Mesendoderm (in vitro differentiated cells): ENCODE measurements around the gene FARP2.
A peak's percentile ranks its signal among the peaks of the same experiment; 100 is the strongest.
"Not testable (repeated sequence)": the region's sequence is repeated elsewhere in the genome, so short reads cannot be mapped to it uniquely, and the experiment has no call there.

Experiments
- DNase-seq: peaks from one replicate; pipeline ENCODE4 v3.0.0; 2013
- H2AK5ac ChIP-seq: 2 replicates; pipeline ENCODE4 v1.6.1; 2013; ENCODE audit warnings: low read length, inconsistent platforms
- H2BK120ac ChIP-seq: 2 replicates; pipeline ENCODE4 v1.6.1; 2013; ENCODE audit warnings: low read depth, mild to moderate bottlenecking, low read length, moderate library complexity, mixed read lengths
- H2BK15ac ChIP-seq: replicated peaks from 2 replicates; pipeline ENCODE4 v1.6.1; 2013; ENCODE audit warnings: low read depth, mild to moderate bottlenecking, moderate library complexity
- H2BK5ac ChIP-seq: 2 replicates; pipeline ENCODE4 v1.6.1; 2013; ENCODE audit warnings: low read length, inconsistent platforms
- H3K18ac ChIP-seq: 2 replicates; pipeline ENCODE4 v1.6.1; 2013; ENCODE audit warnings: mild to moderate bottlenecking, low read length, mixed read lengths
- H3K23ac ChIP-seq: one replicate; pipeline ENCODE4 v1.6.1; 2013; ENCODE audit warnings: low read length
- H3K27ac ChIP-seq: 2 replicates; pipeline ENCODE4 v1.5.1; 2013; ENCODE audit warnings: low read depth, mild to moderate bottlenecking, inconsistent platforms, low read length, moderate library complexity
- H3K27me3 ChIP-seq: 2 replicates; pipeline ENCODE4 v1.6.1; 2013; ENCODE audit warnings: low read length, control low read depth, mild to moderate bottlenecking, inconsistent platforms; ENCODE audit not compliant: insufficient read depth, poor library complexity
- H3K36me3 ChIP-seq: 2 replicates; pipeline ENCODE4 v1.6.1; 2013; ENCODE audit warnings: low read length, inconsistent platforms; ENCODE audit not compliant: control insufficient read depth, insufficient read depth
- H3K4ac ChIP-seq: one replicate; pipeline ENCODE4 v1.6.1; 2013; ENCODE audit warnings: low read depth, mild to moderate bottlenecking, low read length, moderate library complexity
- H3K4me1 ChIP-seq: 2 replicates; pipeline ENCODE4 v1.6.1; 2013; ENCODE audit warnings: low read depth, low read length, inconsistent platforms; ENCODE audit not compliant: control insufficient read depth
- H3K4me2 ChIP-seq: 2 replicates; pipeline ENCODE4 v1.6.1; 2013; ENCODE audit warnings: low read length
- H3K4me3 ChIP-seq: 2 replicates; pipeline ENCODE4 v1.5.1; 2013; ENCODE audit warnings: mild to moderate bottlenecking, low read length
- H3K56ac ChIP-seq: one replicate; pipeline ENCODE4 v1.6.1; 2013; ENCODE audit warnings: low read length
- H3K79me1 ChIP-seq: 2 replicates; pipeline ENCODE4 v1.6.1; 2013; ENCODE audit warnings: low read length, inconsistent platforms
- H3K79me2 ChIP-seq: 2 replicates; pipeline ENCODE4 v1.6.1; 2013; ENCODE audit warnings: mild to moderate bottlenecking, low read length; ENCODE audit not compliant: control insufficient read depth, insufficient read depth
- H3K9ac ChIP-seq: 2 replicates; pipeline ENCODE4 v1.6.1; 2013; ENCODE audit warnings: low read length, inconsistent platforms
- H4K5ac ChIP-seq: one replicate; pipeline ENCODE4 v1.6.1; 2013; ENCODE audit warnings: low read length
- H4K8ac ChIP-seq: one replicate; pipeline ENCODE4 v1.6.1; 2013; ENCODE audit warnings: low read depth, mild to moderate bottlenecking, control low read depth, low read length, moderate library complexity
- WGBS: extraction: QIAGEN DNeasy Blood & Tissue Kit; methylation state at CpG from one replicate; pipeline ENCODE4 v1.1.7; 2013; ENCODE audit warnings: low lambda C conversion rate, missing lambda C conversion rate; ENCODE audit not compliant: insufficient coverage; ENCODE audit errors: extremely low coverage; 5-methylcytosine and 5-hydroxymethylcytosine counted together

FARP2 gene

GRCh38 chr2:241506317-241506716 is 150.2 kb downstream of the FARP2 start:
- not testable (repeated sequence) for DNase-seq, H4K5ac ChIP-seq, H2AK5ac ChIP-seq, H3K4me1 ChIP-seq, H2BK5ac ChIP-seq, H3K4me2 ChIP-seq, H2BK15ac ChIP-seq, H3K23ac ChIP-seq, H3K56ac ChIP-seq, H3K9ac ChIP-seq, H4K8ac ChIP-seq, H2BK120ac ChIP-seq, H3K36me3 ChIP-seq, H3K18ac ChIP-seq, H3K27me3 ChIP-seq, H3K4me3 ChIP-seq, H3K27ac ChIP-seq, H3K4ac ChIP-seq
- peaks cover 49% of the 10 kb centered on the region for H3K79me2 ChIP-seq
- H3K79me1 ChIP-seq = peaks cover 31% of the 10 kb centered on the region
- WGBS = no CpG with 5 or more reads among the region's 11 CpGs

DNA sequence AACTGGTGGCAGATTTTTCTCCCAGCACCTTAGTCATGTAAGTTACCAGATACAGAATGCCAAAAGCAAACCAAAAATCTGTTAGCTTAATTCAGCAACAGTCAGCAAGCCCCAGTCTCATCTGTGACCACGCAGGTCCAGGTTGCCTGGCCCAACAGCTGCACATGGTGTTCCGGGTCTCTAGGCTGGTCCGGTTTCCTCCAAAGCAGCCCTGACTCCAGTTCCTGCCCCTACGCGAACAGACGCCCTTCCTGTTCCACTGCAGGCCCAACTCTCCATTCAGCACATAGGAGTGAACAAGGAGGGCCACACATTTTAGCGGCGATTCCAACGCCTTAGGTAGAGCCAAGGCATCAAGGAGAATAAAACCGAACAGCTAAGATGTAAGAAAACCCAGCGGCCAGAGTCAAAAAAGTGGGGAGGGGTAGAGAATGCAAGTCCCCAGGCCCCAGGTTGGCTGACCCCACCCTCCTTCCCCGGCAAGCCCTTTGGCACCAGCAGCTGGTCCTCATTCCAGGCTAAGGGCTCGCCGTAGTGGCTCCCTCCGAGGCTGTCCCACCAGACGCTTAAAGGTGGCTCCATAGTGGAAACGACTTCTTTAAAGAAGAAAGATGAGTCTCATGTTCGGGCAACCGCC is 150.8 kb downstream of the FARP2 start:
- no peak overlapping the region for H2AK5ac ChIP-seq
- H3K4me3 ChIP-seq = peak overlapping the region; percentile 92
- H3K18ac ChIP-seq = no peak overlapping the region
- no CpG with 5 or more reads among the region's 19 CpGs for WGBS
- DNase-seq = peak; percentile 47
- H3K56ac ChIP-seq = peak overlapping the region; percentile 96
- H2BK5ac ChIP-seq = no peak overlapping the region
- H3K4ac ChIP-seq = no peak overlapping the region
- peaks cover 46% of the 10 kb centered on the region for H3K79me2 ChIP-seq
- H4K8ac ChIP-seq = no peak overlapping the region
- H3K36me3 ChIP-seq = peaks cover 1% of the 10 kb centered on the region
- no peak overlapping the region for H3K27ac ChIP-seq
- H2BK120ac ChIP-seq = no peak overlapping the region
- no peak overlapping the region for H3K23ac ChIP-seq
- H4K5ac ChIP-seq = no peak overlapping the region
- peaks cover 29% of the 10 kb centered on the region for H3K79me1 ChIP-seq
- no peak overlapping the region for H2BK15ac ChIP-seq
- H3K9ac ChIP-seq = peak overlapping the region; percentile 97
- peak overlapping the region; percentile 63 for H3K4me2 ChIP-seq
- H3K27me3 ChIP-seq = no peaks in the 10 kb centered on the region
- peaks cover 2% of the 10 kb centered on the region for H3K4me1 ChIP-seq

DNA sequence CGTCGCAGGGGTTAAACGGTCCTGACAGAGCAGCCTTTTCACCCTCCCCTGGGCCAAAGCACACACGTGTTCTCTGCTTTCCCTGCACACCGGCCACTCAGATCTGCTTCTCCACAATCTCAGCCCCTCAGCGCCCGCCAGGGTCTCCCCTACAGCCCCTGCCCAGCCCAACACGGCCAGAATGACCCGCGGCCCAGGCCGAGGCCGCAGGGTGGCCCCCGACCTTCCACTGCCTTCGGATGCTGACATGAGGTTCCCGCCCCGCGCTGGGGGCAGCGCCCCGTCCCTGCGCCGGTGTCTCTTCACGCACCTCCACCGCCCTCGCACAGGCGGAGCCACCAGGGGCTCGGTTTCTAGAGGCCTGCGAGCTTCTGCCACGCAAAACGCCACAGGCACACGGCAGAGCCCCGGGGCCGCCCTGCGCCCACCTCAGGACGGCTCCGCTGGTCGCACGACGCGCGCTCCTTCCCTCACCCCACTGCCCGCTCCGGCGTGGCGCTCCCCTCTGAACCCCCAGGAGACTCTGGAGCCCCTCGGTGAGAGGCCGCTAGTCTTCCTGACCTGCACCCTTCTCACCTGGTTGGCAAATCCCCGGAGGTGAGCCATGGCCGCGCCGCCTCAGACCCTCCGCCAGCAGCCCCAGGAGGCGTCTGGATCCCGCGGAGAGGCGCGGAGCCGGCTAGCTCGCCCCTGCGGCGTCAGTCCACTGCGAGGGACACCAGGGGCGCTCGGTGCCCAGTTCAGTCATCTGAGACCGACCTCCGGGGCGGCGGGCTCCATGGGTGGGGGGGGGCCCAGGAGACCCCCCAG is 151.6 kb downstream of the FARP2 start:
- no peak overlapping the region for H3K23ac ChIP-seq
- H3K56ac ChIP-seq = peak overlapping the region; percentile 96
- no CpG with 5 or more reads among the region's 67 CpGs for WGBS
- H2BK15ac ChIP-seq = no peak overlapping the region
- H3K9ac ChIP-seq = peak overlapping the region; percentile 97
- H2BK120ac ChIP-seq = no peak overlapping the region
- peak overlapping the region; percentile 48 for H3K27ac ChIP-seq
- H3K4ac ChIP-seq = peak overlapping the region; percentile 82
- no peaks in the 10 kb centered on the region for H3K27me3 ChIP-seq
- H3K18ac ChIP-seq = peak overlapping the region; percentile 97
- peaks cover 29% of the 10 kb centered on the region for H3K79me1 ChIP-seq
- peaks cover 2% of the 10 kb centered on the region for H3K4me1 ChIP-seq
- no peak overlapping the region for H2AK5ac ChIP-seq
- H3K79me2 ChIP-seq = peaks cover 42% of the 10 kb centered on the region
- peak; percentile 70 for DNase-seq
- no peak overlapping the region for H2BK5ac ChIP-seq
- H4K8ac ChIP-seq = no peak overlapping the region
- H3K36me3 ChIP-seq = peaks cover 1% of the 10 kb centered on the region
- H4K5ac ChIP-seq = no peak overlapping the region
- peak overlapping the region; percentile 92 for H3K4me3 ChIP-seq
- peak overlapping the region; percentile 63 for H3K4me2 ChIP-seq

GRCh38 chr2:241508240-241509154 is 152.4 kb downstream of the FARP2 start, which contains the start of gene STK25:
TSS of gene STK25 (minus strand) at chr2:241508584. CDS start at chr2:241508035, 549 bp downstream.
- Histone ChIP-seq H3K27me3 (no peaks in the 10 kb centered on the region), H4K5ac (no peak within 1 kb of the TSS), H3K23ac (peak within 1 kb of the TSS; percentile 95), H3K56ac (peak within 1 kb of the TSS; percentile 96), H3K27ac (peak within 1 kb of the TSS; percentile 87), H3K79me1 (peaks cover 29% of the 10 kb centered on the region), H3K79me2 (peaks cover 42% of the 10 kb centered on the region), H3K36me3 (peaks cover 1% of the 10 kb centered on the region), H3K9ac (peak within 1 kb of the TSS; percentile 97), H2BK5ac (no peak within 1 kb of the TSS), H3K4me3 (peak within 1 kb of the TSS; percentile 92), H3K4ac (peak within 1 kb of the TSS; percentile 82), H2BK15ac (no peak within 1 kb of the TSS), H2AK5ac (peak within 1 kb of the TSS; percentile 5), H2BK120ac (no peak within 1 kb of the TSS), H3K4me2 (peak within 1 kb of the TSS; percentile 63), H3K18ac (peak within 1 kb of the TSS; percentile 97), H4K8ac (no peak within 1 kb of the TSS), H3K4me1 (peaks cover 2% of the 10 kb centered on the region)
- peak; percentile 99 for DNase-seq
- WGBS = no CpG with 5 or more reads among the region's 122 CpGs

- H3K4me2 ChIP-seq = peak overlapping the region; percentile 21
- H3K36me3 ChIP-seq = no peaks in the 10 kb centered on the region
- peak overlapping the region; percentile 2 for H3K4me3 ChIP-seq
- H4K8ac ChIP-seq = no peak overlapping the region
- H4K5ac ChIP-seq = no peak overlapping the region
- H3K4me1 ChIP-seq = peaks cover 2% of the 10 kb centered on the region
- no peaks in the 10 kb centered on the region for H3K27me3 ChIP-seq
- H3K79me2 ChIP-seq = peaks cover 35% of the 10 kb centered on the region
- peak overlapping the region; percentile 5 for H2AK5ac ChIP-seq
- no peak overlapping the region for H2BK5ac ChIP-seq
- H3K27ac ChIP-seq = no peak overlapping the region
- H2BK120ac ChIP-seq = no peak overlapping the region
- H3K79me1 ChIP-seq = peaks cover 22% of the 10 kb centered on the region
- H2BK15ac ChIP-seq = no peak overlapping the region
- no peak overlapping the region for H3K18ac ChIP-seq
- no peak for DNase-seq
- H3K9ac ChIP-seq = peak overlapping the region; percentile 79
- no peak overlapping the region for H3K23ac ChIP-seq
- H3K4ac ChIP-seq = no peak overlapping the region
- peak overlapping the region; percentile 84 for H3K56ac ChIP-seq
- WGBS = no CpG with 5 or more reads among the region's 24 CpGs
These were observed 153.2 kb downstream of the FARP2 start for GRCh38 chr2:241509155-241509784.
